HG03139 (cell line): ENCODE measurements around the gene ZNF135.

Source experiments
- ATAC-seq: cut with Tn5 transposase; IDR thresholded peaks from one replicate; pipeline ENCODE4 v1.9.1; 2021; ENCODE audit not compliant: unreplicated experiment

The ZNF135 gene

GRCh38 chr19:58046856-58047255 is 12.2 kb upstream of the ZNF135 start:
- ATAC-seq, result no peak

- no peak for ATAC-seq
Measured at GRCh38 chr19:58047672-58048071, 11.4 kb upstream of the ZNF135 start.

GRCh38 chr19:58052256-58052655 is 6.8 kb upstream of the ZNF135 start:
- no peak for ATAC-seq

DNA sequence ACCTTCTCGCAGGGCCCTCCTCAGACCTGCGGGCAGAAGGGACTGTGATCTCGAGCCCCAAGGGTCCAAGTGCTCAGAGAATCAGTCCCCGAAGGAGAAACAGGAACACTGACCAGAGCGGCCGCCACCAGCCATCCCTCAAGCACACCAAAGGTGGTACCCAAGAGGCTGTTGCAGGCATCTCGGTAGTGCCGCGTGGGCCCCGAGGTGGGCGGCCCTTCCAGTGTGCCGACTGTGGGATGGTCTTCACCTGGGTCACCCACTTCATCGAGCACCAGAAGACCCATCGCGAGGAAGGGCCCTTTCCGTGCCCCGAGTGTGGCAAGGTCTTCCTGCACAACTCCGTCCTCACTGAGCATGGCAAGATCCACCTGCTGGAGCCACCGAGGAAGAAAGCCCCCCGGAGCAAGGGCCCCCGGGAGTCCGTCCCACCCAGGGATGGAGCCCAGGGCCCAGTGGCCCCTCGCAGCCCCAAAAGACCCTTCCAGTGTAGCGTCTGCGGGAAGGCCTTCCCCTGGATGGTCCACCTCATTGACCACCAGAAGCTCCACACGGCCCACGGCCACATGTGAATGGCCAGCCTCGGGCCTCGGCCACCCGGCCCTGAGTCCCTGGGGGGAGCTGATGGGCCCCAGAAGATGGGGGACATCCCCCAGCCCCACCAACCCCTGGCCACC is 5.5 kb upstream of the ZNF135 start:
- no peak for ATAC-seq

DNA sequence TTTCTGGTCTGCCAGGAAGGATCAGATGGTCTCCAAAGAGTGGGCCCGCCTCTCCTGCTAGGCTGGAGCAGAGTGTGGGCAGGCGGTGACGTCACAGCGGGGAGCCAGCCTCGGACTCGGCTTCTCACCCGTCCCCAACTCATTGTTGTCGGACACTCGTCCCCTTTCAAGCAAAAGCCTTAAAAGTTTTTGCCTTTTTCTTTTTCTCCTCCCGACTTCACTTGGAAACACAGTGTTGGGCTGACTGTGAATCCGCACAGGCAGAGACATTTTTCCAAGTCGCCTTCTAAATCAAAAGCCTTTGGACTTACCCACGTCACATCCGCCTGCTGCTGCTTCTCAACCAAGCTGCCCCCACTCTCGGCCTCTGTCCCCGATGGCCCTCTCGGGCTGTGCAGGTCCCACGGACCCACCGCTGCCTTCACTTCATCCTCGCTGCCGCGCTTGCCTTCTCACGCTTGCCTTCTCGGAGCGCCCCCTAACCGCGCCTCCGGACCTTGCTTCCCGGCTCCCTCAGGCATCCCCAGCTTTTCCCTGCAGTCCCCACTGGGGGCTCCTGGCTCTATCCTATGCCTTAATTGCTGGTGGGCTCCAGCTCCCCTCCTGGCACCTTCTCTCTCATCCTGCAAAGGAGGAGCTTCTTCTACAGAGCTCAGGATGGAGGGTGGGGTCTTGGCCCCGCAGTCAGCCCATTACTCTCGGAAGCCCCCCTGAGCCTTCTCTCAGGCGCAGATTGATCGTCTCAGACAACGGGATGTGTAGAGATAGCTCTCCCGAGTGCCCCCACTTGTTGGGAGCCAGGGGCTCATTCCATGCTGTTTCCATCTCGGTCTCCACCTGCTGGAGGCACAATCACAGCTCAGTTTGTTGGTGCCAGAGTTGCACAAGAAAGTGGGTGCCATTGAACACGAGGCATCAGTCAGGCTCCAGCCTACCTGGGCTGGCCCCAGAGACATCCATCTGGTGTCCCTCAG is 3.9 kb upstream of the ZNF135 start:
- ATAC-seq, result no peak

DNA sequence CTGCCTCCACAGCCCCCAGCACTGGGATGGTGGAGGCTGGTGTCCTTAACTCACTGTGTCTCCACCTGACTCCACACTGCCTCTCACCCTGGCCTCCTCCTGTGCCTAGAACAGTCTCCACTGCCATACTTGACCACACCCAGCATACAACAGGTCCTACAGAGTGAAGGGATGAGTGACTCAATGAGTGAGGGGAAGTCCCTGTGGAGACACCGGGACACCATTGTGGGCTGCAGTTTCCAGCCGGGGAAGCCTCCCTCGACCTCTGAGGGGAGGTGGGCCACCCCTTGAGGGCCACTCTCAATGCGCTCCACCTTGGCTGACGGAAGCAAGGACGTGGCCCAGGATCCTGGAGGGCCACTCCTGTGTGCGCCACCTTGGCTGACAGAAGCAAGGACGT is 2.8 kb upstream of the ZNF135 start:
- ATAC-seq, result no peak

DNA sequence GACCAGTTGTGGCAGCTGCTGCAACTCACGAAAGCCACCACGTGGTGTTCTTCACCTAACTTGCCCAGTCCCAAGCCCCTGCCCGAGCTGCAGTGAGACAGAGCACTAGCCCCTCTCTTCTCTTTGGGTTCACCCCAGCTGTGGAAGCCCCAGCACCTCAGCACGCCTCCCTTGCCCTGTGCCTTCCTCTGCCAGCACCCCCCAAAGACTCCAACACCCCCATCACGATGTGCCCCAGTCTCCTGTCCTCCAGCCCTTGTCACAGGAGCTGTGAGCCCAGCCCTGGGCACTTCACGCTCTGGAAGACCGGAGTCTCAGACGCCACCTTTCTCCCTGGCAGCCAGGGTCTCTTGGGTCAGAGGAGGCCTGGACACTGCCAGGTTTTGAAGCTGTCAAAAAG is 2.2 kb upstream of the ZNF135 start:
- no peak for ATAC-seq

- ATAC-seq, result no peak
Measured at GRCh38 chr19:58058467-58058866, 615 bp upstream of the ZNF135 start.

DNA sequence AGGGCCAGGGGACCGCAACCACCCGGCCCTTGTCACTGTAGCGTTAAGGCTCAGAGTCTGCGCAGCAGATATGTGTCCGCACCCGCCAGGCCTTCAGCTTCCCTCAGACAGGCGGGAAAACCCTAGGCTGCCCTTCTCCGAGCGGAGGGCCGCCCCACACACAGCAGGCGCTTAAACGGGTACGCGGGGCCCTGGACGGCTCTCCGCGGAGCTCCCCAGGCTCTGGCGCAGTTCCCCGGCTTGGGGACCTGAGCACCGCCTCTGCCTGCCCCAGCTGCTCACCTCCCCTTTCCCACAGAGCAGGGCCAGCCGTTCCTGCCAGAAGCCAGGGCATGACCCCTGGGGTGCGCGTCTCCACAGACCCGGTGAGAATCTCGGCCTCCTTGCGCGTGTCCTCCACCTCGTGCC is 593 bp downstream of the ZNF135 start:
- no peak for ATAC-seq

GRCh38 chr19:58060231-58060630 is 1.1 kb downstream of the ZNF135 start:
- no peak for ATAC-seq

DNA sequence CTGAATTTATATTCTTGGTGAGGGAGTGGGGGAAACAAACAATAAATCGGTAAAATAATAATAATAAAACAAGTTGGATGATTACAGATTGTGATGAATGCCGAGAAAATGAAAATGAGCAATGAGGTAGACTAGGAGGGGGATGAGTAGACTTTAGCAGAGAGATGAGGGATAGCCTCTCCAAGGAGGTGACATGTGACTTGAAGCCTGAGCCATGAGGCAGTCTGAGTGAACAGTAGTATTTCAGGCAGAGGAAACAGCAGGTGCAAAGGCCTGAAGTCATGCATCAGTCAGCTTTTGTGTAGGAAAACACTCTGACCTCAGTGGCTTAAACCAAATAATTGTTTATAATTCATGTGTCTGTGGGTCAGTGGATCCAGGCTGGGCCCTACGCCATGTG is 4.6 kb downstream of the ZNF135 start:
- no peak for ATAC-seq

GRCh38 chr19:58067240-58067912 is 8.3 kb downstream of the ZNF135 start:
- no peak for ATAC-seq

- no peak for ATAC-seq
Measured at GRCh38 chr19:58079792-58080191, 20.7 kb downstream of the ZNF135 start.

DNA sequence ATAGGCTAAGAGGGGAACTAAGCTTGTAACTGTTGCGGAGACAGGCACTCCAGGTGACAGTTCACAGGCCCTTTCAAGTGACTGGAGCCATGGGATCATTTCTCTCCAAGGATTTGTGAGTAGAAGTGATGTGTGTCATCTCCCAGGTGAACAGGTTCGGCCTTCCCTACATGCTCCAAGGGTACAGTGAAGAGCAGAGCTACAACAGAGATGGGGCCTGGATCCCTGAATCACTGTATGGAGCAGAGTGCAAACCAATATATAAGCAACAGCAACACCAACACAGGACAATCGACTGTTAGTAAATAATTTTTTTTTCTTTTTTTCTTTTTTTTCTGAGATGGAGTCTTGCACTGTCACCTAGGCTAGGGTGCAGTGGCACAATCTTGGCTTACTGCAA is 23.9 kb downstream of the ZNF135 start:
- no peak for ATAC-seq

DNA sequence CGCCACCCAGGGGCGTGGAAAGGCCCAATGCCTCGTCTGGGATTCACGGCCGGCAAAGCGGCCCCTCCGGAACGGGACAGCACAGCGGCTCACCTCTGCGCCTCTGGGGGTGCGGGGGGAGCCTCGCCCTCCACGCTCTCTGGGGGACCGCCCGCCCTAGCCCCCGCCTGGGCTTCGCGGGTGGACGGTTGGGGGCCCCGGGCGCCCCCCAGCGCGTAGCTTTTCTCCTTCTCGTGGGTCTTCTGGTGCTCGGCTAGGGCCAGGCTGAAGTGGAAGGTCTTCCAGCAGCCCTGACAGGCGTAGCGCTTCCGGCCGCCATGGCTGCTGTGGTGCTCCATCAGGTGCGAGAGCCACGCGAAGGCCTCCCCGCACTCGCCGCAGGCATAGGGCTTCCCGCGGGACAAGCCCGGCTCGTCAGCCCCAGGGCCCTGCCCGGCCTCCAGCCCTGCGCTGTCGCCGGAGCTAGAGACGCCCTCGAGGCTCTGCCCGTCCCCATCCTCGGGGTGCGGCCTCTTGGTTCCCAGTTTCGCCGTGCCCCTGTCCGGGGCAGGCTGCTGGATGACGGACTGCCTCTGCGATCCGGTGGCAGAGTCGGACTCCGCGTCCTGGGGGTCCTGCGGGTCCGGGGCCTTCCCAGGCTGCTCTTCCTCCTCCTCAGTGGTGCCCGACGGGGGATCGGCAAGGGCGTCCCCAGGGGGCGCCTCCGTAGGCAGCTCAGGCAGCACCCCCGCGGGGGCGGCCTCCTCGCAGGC is 25.7 kb downstream of the ZNF135 start:
- no peak for ATAC-seq

DNA sequence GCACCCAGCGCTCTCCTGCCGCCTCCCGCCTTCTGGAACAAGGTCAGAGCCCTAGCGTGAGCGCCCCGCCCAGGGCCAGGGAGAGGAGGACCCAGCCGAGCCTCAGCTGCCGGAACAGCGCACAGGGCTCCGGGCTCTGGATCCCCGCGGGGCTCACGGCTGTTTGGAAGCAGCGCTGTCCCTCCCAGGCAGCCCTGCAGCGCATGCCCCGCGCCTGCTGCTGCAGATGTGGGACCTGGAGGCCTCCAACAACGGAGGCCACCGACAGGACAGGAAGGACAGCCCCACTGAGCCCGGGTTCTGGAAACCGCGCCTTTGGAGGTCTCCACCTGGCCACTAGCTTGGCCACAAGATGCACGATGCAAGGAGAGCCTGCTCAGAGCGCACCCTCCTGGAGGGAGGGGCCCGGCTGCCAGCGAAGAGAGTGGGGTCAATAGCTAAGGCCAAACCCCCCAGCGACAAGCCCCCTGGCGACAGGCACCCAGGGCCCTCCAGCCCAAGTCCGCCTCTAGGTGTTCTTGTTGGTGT is 26.3 kb downstream of the ZNF135 start:
- no peak for ATAC-seq

DNA sequence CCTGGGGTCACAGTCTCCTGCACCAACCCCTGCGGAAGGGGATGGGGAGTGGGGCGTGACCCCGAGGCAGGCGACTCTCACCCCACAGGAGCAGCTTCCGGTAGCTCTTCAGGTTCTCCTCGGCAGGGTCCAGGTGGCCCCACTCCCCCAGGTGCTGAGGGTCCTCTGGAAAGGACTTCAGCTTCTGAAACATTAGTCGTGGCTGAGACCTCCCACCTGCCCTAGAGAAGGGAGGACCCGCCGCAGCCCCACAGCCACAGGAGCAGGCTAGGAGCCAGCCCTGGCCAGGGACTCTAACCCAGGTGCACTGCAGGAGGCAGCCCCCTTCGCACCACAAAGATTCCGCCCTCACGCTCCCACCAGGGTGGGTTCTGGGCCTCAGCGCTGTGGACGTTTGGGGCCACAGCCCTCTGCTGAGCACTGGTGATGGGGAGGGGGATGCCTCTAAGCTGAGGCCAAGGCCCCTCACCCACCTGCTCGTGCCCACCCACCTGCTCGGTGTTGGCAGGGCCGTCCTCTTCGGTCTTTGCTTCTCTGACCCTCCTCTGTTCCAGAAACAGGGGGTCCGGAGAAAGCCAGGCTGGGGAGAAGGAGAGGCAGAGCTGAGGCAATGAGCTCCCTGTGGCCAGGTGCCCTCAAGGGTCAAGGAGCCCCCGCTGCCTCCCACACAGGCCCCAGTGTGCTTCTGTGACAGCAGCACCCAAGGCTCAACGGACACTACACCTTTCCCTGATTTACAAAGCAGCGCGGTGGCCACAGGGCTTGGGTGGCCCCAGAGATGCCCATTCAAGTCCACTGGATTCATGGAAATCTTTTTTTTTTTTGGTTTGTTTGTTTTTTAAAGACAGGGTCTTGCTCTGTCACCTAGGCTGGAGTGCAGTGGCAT is 28.0 kb downstream of the ZNF135 start:
- ATAC-seq, result no peak

DNA sequence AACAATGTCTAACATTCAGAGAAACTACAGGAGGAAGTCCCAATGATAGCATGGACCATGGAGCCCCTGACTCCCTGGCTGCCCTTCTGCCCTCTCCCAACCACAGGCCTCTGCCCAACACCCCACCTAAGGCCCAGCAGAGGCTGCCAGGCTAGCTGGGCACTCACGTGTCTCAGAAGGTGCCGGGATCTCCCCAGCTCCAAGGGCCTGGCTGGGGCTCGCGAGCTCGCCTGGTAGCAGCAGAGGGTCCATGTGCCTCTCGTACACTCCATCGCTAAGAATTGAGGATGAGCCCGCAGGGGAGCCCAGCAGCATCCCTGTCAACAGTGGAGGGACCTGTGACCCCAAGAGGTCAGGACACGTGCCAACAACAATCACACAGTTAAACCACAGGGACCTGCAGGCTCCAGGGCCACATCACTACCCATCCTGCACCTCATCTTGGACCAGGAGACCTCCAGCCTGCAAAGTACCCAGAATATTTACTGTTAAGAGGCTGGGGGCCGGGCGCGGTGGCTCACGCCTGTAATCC is 29.5 kb downstream of the ZNF135 start:
- no peak for ATAC-seq

DNA sequence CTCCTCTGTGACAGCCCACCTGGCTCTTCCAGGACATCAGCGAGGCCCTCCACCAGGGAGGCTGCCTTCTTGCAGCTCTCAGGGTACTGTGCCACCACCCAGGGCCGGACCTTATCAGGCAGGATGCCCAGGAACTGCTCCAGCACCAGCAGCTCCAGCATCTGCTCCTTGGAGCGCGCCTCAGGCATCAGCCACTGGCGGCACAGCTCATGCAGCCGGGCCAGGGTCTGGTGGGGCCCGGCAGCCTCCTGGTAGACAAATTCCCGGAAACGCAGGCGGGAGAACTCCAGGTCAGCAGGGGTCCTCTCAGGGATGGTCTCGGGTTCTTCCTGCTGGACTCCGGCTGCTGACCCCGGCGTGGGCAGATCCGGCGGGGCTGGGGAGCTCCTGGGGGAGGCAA is 30.8 kb downstream of the ZNF135 start:
- ATAC-seq, result no peak
